KBM-7 (cell line): ENCODE results near the gene IGFL2.
"Not testable (repeated sequence)": the region's sequence is repeated elsewhere in the genome, so short reads cannot be mapped to it uniquely, and the experiment has no call there.

Experiments
- DNase-seq: peaks from one replicate; pipeline ENCODE4 v3.0.0-alpha.2; 2015
- in situ Hi-C: fragments of 300-500 bp; cut with MboI; formaldehyde crosslinking; loops from 2 replicates; pipeline ENCODE4 v1.14.3; 2020; ENCODE audit warnings: low sequenced_read_pairs, low pct_unique_long_range_greater_than_20kb, mixed read lengths

Gene IGFL2

GRCh38 chr19:46147791-46148288 is at the start of gene IGFL2:
Gene IGFL2 (plus strand): TSS chr19:46148238. CDS start chr19:46148279, 41 bp downstream.
- in situ Hi-C loops, result no loop called here
- no peak for DNase-seq

DNA sequence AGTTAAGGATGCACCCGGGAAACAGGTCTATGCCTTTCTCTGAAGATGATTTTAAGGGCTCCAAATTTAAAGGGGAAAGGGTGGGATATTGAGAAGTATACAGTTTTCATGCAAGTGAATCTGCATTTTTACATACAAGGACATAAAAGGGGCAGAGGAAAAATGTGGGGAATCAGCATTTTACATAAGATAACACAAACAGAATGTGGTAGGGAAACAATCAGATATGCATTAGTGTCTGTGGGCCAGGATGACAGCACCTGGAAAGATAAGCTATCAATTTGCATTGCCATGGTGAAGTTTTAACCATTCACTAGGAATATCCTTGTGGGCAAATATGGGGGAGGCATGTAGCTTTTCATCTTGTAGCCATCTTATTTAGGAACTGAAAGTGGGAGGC is 47.7 kb upstream of the IGFL2 start:
- in situ Hi-C loops, result no loop called here
- no peak for DNase-seq

GRCh38 chr19:46101293-46101692 is 46.7 kb upstream of the IGFL2 start:
- no peak for DNase-seq
- in situ Hi-C loops, result no loop called here

DNA sequence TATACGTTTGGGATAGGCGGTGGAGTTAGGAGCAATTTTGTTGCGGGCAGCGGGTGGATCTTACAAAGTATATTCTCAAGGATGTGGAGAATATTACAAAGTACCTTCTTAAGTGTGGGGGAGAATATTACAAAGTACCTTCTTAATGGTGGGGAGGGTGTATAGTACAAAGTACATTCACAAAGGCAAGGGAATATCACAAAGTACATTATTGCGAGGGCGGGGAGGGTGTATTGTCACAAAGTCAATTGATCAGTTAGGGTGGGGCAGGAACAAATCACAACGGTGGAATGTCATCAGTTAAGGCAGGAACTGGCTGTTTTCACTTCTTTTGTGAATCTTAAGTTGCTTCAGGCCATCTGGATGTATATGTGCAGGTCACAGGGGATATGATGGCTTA is 45.7 kb upstream of the IGFL2 start:
- DNase-seq, in situ Hi-C loops: not testable (repeated sequence)

- DNase-seq, result no peak
- in situ Hi-C loops, result no loop called here
Measured at GRCh38 chr19:46107371-46107770, 40.7 kb upstream of the IGFL2 start.

- in situ Hi-C loops, result no loop called here
- DNase-seq, result no peak
Measured at GRCh38 chr19:46109876-46110275, 38.2 kb upstream of the IGFL2 start.

DNA sequence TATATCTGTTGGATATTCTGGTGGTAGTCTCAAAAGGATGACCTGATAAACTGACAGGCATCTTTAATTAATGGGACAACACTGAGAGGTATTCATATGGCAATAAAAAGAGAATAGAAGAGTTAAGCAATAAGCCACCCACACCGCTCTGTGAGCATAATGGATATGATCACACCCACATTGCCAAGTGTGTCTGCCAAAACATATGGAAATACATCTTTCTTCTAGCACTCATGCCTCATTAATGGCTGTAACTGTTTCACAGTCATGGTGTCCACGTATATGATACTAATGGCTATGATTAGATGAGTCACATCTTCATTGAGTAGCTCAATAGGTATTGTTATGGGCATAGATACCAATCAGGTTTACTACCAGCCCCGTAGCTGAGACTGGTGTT is 36.7 kb upstream of the IGFL2 start:
- in situ Hi-C loops, result no loop called here
- DNase-seq, result no peak

DNA sequence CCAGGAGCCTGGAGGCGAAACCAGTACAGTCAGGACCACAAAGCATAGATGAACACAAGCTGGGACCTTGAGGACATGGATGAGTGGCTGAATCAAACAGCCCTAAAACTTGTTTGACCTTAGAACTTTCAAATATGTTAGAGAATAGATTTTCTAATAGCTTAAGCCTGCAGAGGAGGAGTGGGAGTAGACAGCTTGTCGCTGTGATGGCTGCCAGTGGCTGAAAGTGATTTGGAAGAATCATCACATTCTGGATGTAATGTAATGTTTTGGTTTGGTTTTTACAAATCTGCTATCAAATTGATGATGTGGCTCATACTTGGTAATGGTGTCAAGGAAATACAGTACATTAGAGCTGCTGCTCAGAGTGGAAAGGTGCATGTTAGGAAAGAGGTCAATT is 35.5 kb upstream of the IGFL2 start:
- in situ Hi-C loops, result no loop called here
- DNase-seq, result no peak

GRCh38 chr19:46113726-46114125 is 34.3 kb upstream of the IGFL2 start:
- no peak for DNase-seq
- in situ Hi-C loops, result no loop called here

DNA sequence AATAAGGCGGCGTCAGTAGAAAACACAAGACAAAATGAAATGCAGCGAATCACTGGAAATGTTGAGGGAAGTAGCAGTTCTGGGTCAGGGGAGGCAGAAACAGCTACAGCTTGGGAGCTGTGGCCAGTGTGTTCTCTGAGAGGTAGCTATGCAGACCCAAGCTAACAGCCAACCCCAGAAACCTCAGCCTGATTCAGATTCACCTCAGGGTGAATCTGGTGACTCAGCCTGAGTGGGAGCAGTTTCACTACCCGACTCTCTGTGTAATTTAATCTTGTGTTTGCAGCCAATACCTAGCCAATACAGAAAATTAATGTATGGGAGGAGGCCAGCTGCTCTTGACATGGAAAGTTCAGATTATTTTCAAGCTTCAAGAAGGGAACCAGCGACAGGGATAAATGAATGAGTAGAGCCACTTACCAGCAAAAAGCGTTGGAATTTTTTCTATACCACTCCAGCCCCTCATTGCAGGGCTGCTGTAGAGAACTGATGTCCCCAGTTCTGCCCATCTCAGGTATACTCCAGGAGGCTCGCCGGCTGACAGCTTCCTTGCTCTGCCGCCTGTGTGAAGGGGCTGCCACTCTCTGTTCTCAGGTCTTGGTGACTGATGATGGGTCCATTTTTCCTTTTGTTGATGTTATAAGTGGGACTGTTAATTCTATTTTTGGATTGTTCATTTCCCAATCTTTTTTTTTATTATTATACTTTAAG is 32.5 kb upstream of the IGFL2 start:
- no peak for DNase-seq

DNA sequence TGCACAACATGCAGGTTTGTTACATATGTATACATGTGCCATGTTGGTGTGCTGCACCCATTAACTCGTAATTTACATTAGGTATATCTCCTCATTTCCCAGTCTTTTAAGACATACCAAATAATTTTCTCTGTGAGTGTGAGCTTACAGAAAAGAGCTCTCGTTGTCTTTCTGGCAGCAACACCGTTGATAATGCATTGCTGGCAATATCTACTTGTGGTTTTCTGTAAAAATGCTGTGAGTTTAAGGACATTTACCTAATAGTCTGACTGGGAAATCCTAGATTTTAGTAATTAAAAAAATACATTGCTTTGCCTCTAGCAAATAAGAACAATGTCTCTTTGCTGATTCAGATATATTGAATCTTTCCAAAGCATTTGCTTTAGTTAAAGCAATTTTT is 31.9 kb upstream of the IGFL2 start:
- in situ Hi-C loops, result no loop called here
- no peak for DNase-seq

More for the DNA sequence above, 32.5 kb upstream of the IGFL2 start:
- in situ Hi-C loops, result no loop called here

DNA sequence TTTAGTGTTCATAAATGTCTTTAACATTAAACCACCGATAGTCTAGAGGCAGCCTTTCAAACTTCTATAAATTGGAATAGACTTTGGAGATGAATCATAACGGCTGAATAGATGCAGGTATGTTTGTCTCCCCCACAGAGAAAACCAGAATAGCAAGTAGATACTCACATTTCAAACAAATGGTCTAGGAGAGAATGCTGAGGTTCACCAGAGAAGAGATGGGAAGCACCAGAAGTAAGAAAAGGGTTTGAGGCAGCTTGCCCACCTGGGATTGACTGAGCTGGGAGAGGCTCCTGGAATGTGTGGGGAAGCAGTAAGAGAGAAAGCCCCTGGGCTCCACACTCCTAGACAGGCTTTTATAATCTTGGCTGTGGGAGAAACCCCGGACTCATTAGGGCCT is 29.9 kb upstream of the IGFL2 start:
- DNase-seq, result no peak
- in situ Hi-C loops, result no loop called here

- in situ Hi-C loops, result no loop called here
- DNase-seq, result no peak
Measured at GRCh38 chr19:46124638-46125115, 23.4 kb upstream of the IGFL2 start, which contains the start of gene IGFL3. Gene IGFL3 (minus strand): TSS chr19:46124688. CDS start chr19:46124649, 39 bp downstream.

DNA sequence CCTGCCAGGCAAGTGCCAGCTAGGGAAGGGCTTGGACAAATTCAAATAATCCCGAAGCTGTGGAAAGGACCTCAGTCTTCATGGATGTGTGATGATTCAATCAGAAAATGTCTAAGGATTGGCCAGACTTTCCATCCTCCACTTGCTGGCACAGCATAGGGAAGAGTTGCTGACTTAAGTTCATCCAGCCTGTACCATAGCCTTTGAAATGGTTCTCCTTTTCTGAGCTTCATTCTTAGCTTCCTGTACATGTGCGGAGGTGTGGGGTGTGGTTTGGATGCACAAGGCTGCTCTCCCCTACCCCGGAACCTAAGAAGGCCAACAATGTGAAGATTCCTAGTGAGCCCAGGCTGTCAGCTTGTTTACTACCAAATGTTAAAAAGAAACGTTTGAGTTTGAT is 22.6 kb upstream of the IGFL2 start:
- in situ Hi-C loops, result no loop called here
- no peak for DNase-seq

DNA sequence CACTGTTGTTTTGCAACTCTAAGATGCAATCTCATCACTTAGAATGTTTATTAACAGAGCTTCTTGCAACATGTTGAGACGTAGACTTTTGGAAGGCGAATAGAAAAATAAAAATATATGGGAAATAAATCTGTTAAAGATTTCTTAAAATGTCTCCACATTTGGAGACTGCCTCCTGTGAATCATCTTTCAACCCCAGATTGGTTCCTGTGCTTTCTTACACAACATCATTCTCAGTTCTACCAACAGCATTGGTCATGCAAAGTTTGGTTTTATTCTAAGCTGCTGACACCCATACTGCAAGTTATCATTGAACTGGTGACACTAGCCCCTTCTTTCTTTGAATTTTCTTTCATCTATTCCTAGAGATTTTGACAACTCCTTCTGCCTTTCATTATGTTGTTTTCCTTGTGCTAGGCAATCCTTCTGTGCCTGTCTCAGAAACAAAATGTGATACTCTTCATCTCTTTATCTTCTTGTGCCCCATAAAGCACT is 21.9 kb upstream of the IGFL2 start:
- in situ Hi-C loops, result no loop called here
- DNase-seq, result no peak

DNA sequence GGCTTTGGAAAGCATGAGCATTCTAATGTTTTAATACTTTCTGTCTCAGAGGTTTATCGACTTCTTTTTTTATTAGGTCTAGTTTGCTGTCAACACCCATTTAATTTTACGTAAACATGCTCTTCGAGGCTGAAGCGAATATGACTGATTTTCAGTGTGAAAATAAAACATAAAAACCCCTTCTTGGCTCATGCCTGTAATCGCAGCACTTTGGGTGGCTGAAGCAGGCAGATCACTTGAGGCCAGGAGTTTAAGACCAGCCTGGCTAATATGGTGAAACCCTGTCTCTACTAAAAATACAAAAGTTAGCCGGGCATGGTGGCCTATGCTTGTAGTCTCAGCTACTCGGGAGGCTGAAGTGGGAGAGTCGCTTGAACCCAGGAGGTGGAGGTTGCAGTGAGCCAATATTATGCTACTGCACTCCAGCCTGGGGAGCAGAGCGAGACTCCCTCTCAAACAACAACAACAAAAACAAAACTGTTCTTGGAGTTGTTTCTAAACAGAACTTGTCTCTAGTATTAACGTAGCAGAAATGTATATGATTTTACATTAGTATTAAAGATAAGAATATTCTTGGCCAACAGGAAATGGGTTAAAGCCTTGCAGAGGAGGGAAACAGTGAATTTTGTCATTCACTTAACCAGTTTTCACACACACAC is 16.4 kb upstream of the IGFL2 start:
- in situ Hi-C loops, result no loop called here

DNA sequence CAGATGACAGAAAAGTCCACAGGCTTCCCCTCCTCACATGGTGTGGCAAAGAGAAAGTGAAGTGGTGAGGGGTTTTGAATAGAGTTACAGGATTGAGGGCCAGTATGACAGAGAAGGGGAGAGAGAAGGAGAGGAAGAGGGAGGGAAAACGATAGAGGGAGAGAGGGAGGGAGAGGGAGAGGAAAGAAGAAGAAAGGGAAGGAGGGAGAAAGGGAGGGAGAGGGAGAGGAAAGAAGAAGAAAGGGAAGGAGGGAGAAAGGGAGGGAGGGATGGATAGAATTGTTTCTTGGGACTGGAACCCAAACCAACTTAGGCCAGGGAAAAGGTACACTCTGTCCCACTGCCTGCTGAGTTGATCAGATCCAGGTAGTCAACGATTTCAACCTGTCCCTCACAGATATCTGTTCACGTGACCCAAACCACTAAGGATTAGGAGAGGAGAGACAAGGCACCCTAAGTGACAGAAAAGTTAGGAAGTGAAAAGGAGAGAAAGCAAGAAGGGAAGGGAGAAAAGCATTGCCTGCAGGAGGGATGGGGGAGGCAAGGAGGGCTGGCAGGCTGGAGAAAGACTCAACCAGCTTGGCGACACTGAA is 15.4 kb upstream of the IGFL2 start:
- in situ Hi-C loops, result no loop called here
- no peak for DNase-seq

More for the DNA sequence above, 16.4 kb upstream of the IGFL2 start:
- no peak for DNase-seq

DNA sequence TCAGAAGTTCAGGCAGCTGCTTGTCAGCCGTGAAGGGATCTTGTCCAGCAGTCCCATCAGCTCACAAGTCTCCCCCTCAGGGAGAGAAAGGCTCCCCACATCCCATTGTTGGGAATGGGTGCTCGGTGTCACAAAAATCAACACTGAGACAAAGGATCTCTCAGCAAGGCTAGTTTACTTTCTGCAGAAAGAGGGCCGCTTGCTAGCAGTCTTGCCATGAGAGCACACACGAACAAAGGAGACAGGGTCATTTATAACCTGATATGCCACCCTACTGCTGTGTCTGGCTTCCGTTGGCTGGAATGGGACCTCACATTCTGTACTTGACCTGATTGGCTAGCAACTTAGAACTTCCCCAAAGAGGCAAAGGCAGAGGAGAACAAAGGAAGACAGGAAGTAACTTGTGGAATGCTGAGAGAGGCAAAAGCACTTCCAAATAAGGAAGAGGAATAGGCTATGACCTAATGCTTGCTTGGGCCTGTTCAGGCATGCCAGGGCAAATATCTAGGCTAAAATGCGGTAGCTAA is 14.9 kb upstream of the IGFL2 start:
- in situ Hi-C loops, result no loop called here
- peak; percentile 90 for DNase-seq

GRCh38 chr19:46133777-46134241 is 14.2 kb upstream of the IGFL2 start:
- no peak for DNase-seq
- in situ Hi-C loops, result no loop called here

DNA sequence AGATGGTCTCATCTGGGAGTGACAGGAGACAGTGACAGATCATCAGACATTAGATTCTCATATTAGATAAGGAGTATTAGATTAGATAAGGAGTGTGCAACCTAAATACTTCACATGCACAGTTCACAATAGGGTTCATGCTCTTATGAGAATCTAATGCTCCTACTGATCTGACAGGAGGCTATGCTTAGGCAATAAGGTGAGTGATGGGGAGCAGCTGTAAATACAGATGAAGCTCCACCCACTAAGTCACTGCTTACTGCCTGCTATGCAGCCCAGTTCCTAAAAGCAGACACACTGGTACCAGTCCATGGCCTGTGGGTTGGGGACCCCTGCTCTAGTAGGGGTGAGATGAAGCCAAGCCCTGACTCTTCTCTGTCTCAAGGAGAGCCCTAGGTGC is 13.5 kb upstream of the IGFL2 start:
- in situ Hi-C loops, result no loop called here
- peak; percentile 14 for DNase-seq
